Activated CD8-positive, alpha-beta memory T cell treated with anti-CD3 and anti-CD28 coated beads, Interleukin-2, amount 10 ng/mL, durations not matched to agents 7 days and 5 days (primary cell): ENCODE data around the gene RIC8A. TPM values are rescaled to one million over a fixed set of nuclear protein-coding genes. Genes with fewer than 3 reads are reported as not detected.

Experiments used
- ATAC-seq: fragments of 150-1000 bp; cut with Tn5 transposase; one replicate; pipeline ENCODE4 v1.10.0; 2021; ENCODE audit warnings: moderate library complexity
- CTCF ChIA-PET: fragments of 350-600 bp; sonication (Branson Sonifier 250); formaldehyde crosslinking; loops from one replicate; lab custom pipeline; 2021; ENCODE audit warnings: antibody characterized with exemption; lab: Charles Lee
- DNase-seq: peaks from one replicate; pipeline ENCODE4 v3.0.0-alpha.2; 2020
- H3K27ac Mint-ChIP-seq: one replicate; pipeline ENCODE4 v1.8.0; 2021; ENCODE audit warnings: mild to moderate bottlenecking, mixed read lengths
- H3K27me3 Mint-ChIP-seq: one replicate; pipeline ENCODE4 v1.8.0; 2021; ENCODE audit warnings: mixed read lengths
- H3K36me3 Mint-ChIP-seq: one replicate; pipeline ENCODE4 v1.8.0; 2021; ENCODE audit warnings: mild to moderate bottlenecking, mixed read lengths
- H3K4me1 Mint-ChIP-seq: one replicate; pipeline ENCODE4 v1.8.0; 2021; ENCODE audit warnings: mixed read lengths
- H3K4me3 Mint-ChIP-seq: one replicate; pipeline ENCODE4 v1.8.0; 2021; ENCODE audit warnings: mild to moderate bottlenecking, moderate library complexity, mixed read lengths
- H3K9me3 Mint-ChIP-seq: one replicate; pipeline ENCODE4 v1.8.0; 2022; ENCODE audit warnings: low read depth, mixed read lengths
- total RNA-seq, 2 experiments: library from RNA; stranded (reverse); gene quantifications; one replicate each; pipeline ENCODE4 v1.2.3, GENCODE V29; 2021

The RIC8A gene
- total RNA-seq, 2 experiments from 2014 or later, result 110 to 113 TPM

DNA sequence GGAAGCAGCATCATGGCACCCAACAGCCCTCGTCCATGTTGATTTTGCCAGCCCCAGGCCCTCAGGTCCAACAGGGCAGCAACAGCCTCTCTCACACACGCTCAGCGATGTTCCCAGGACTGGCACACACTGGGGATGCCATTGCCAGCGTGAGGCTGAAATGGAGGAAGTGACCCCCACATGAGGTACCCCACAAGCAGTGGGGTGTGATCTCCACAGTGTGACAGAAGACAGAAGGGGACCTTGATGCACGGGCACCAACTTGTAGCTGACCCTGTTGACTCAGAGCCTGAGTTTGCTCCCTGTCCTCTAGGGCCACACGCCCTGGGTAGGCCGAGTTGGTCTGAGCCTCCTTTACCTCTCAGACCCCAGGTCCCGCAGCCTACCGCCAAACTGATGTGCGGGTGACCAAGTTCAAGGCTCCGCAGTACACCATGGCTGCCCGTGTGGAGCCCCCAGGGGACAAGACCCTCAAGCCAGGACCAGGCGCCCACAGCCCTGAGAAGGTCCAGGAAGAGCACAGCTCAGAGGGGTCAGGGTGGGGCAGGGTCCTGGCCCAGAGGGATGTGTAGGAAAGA, 8.4 kb upstream of the RIC8A start:
- Mint-ChIP-seq H3K36me3 (peaks cover 2% of the 10 kb centered on the region), H3K9me3 (no peaks in the 10 kb centered on the region), H3K4me3 (no peak overlapping the region), H3K4me1 (peaks cover 25% of the 10 kb centered on the region), H3K27ac (no peak overlapping the region), H3K27me3 (no peaks in the 10 kb centered on the region)
- peak; percentile 39 for DNase-seq
- CTCF ChIA-PET, result no interaction called here
- no peak for ATAC-seq

DNA sequence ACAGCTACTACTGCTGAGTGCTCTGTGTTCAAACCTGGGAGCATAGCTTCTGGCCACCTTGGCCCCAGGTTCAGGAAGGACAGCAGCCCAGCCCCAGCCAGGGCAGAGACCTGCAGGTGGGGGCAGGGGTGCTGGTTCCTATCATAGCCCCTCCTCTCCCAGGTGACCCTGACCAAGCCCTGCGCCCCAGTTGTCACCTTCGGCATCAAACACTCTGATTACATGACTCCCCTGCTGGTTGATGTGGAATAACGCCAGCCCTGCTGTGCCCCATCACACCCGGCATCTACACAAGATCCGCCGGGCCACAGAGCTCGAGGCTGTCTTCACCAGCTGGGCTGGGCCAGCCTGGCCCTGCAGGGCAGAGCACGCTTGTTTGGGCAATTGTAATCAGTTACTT, 7.7 kb upstream of the RIC8A start:
- Mint-ChIP-seq H3K9me3 (no peaks in the 10 kb centered on the region), H3K36me3 (peaks cover 2% of the 10 kb centered on the region), H3K4me3 (no peak overlapping the region), H3K27ac (no peak overlapping the region), H3K4me1 (peaks cover 27% of the 10 kb centered on the region), H3K27me3 (no peaks in the 10 kb centered on the region)
- ATAC-seq (no peak), DNase-seq (peak; percentile 39)
- CTCF ChIA-PET, result no interaction called here

DNA sequence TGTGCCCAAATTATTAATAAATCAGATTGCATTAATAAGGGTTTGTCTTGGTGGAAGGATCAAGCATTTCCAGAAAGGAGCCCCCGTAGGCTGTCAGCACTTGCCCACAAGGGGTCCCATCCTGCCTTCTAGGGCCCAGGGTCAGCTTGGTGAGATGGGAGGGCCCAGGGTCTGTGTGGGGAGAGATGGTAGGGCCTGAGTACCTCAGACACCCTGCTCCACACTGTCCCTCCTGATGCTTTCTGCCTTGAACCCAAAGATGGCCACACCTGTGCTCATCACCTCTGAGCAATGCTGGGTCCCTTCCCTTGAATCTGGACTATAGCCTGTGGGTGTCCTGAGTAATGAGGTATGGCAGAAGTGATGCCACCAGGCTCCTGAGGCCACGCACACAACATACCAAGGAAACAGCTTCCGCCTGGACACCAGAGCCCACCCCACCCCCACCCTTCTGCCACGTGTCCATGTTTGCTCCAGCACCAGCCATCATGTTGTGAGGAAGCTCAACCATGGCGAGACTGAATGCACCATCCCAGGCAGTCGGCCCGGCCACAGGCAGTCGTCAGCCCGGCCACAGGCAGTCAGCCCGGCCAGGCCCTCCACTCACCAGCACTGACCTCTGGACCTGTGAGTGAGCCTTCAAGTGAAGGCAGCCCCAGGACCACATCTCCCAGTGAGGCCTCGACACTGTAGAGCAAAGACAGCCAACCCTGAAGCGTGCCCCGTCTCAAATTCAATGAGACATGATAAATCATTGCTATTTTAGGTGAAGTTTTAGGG, 7.1 kb upstream of the RIC8A start:
- CTCF ChIA-PET, result interaction anchor here (0.6 to 1.0 kb wide), 2 partner anchors 154 to 164 kb away, joined by 3 to 5 read pairs; no protein-coding TSS in a partner anchor
- ATAC-seq, result no peak
- no peaks in the 10 kb centered on the region for H3K9me3 Mint-ChIP-seq
- H3K4me1 Mint-ChIP-seq, result peaks cover 31% of the 10 kb centered on the region
- no peak overlapping the region for H3K27ac Mint-ChIP-seq
- H3K36me3 Mint-ChIP-seq, result peaks cover 2% of the 10 kb centered on the region
- H3K27me3 Mint-ChIP-seq, result no peaks in the 10 kb centered on the region
- peak; percentile 32 for DNase-seq
- no peak overlapping the region for H3K4me3 Mint-ChIP-seq

DNA sequence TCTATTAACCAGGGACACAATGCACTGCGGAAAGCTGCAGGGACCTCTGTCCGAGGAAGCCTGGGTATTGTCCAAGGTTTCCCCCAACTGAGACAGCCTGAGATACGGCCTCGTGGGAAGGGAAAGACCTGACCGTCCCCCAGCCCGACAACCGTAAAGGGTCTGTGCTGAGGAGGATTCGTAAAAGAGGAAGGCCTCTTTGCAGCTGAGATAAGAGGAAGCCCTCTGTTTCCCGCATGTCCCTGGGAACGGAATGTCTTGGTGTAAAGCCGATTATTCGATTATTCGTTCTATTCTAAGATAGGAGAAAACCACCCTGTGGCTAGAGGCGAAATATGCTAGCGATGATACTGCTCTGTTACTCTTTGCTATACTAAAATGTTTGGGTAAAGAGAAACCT, 5.5 kb upstream of the RIC8A start:
- Mint-ChIP-seq H3K4me3 (no peak overlapping the region), H3K36me3 (peaks cover 5% of the 10 kb centered on the region), H3K27ac (peak overlapping the region; percentile 68), H3K4me1 (peaks cover 43% of the 10 kb centered on the region), H3K9me3 (no peaks in the 10 kb centered on the region), H3K27me3 (no peaks in the 10 kb centered on the region)
- CTCF ChIA-PET, result no interaction called here
- DNase-seq (peak; percentile 27), ATAC-seq (no peak)

DNA sequence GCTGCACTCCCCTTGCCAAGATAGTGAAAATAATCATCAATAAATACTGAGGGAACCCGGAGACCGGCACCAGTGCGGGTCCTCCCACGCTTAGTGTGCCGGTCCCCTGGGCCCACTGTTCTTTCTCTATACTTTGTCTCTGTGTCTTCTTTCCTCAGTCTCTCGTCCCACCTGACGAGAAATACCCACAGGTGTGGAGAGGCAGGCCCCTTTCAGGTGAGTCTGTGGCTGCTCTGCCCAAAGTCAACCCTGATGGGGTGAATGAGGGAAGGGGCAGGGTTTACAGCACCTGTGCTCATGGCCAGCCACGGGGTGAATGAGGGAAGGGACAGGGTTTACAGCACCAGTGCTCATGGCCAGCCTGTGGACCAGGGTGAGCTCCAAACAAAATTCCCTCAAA, 5.0 kb upstream of the RIC8A start:
- CTCF ChIA-PET, result no interaction called here
- DNase-seq (no peak), ATAC-seq (no peak)
- Mint-ChIP-seq H3K36me3 (peaks cover 6% of the 10 kb centered on the region), H3K27me3 (no peaks in the 10 kb centered on the region), H3K27ac (peak overlapping the region; percentile 68), H3K4me3 (no peak overlapping the region), H3K9me3 (no peaks in the 10 kb centered on the region), H3K4me1 (peaks cover 43% of the 10 kb centered on the region)

DNA sequence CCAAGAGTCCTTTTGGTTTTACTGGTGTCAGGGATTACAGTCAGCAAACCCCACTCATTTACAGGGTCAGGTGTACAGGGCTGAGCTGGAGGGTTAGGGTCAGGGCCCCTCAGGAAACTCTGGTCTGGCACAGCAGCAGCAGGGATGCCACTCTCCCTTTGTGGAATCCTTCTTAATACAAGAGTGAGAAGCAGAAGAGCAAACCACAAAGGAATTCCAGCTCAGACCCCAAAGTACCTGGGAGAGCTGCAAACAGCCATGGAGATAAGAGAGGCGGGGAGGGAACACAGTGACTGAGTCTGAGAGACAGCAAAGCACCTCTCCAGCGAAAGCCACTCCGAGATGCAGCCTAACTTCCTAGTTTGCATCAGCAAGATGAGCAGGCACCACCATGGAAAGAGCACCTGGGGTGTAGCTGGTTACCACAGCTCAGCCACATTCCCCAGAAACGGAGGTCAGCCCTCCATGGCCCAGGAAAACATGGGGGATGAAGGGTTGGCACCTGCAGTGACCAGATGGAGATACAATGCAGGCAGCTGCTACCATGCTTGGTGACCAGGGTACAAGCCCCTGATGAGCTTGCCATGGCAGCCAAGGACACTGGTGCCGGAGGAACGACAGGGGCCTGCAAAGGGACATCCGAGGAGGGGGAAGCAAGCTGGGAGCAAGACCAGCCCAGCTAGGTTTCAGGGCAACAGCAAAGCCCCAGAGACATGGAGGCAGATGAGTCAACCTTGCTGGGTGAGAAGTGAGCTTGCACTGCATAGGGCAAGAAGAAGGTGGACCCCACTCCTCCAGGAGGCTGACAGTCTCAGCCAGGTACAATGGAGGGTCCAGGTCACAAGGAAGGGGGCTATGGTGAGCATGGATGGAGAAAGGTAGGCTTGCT, 4.2 kb upstream of the RIC8A start:
- DNase-seq (no peak), ATAC-seq (no peak)
- Mint-ChIP-seq H3K36me3 (peaks cover 6% of the 10 kb centered on the region), H3K4me3 (no peak overlapping the region), H3K9me3 (no peaks in the 10 kb centered on the region), H3K4me1 (peaks cover 43% of the 10 kb centered on the region), H3K27ac (peak overlapping the region; percentile 30), H3K27me3 (no peaks in the 10 kb centered on the region)
- CTCF ChIA-PET, result no interaction called here

DNA sequence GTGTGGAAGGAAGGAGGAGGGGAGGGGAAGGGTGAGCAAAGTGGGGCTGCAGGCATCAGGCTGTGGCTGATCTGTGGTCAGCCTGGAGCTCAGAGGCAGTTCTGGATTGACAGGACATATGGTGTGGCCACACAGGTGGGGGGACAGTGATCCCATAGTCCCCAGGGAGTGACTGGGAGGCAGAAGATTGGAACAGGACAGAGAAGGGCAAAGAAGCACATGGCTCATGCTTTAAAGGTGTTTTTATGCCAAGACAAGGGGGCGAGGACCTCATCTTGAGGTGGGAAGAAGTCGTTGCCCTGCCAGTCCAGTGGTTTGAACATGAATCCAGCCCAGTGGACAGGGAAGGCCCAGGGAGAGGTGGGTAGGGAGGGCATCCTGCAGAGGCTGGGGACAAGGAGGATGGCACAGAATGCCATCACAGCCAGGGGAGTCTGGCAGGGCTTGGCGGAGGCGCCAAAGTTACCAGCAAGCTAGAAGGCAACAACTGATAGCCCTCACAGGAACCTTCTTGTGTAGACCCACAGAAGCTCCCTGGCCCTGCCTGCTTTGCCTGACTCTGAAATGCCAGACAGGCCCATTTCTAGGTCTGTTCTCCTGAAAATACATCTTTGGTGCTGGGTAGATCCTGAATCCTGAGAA, 3.4 kb upstream of the RIC8A start:
- peaks cover 43% of the 10 kb centered on the region for H3K4me1 Mint-ChIP-seq
- H3K36me3 Mint-ChIP-seq, result peaks cover 6% of the 10 kb centered on the region
- H3K27me3 Mint-ChIP-seq, result no peaks in the 10 kb centered on the region
- ATAC-seq (no peak), DNase-seq (no peak)
- CTCF ChIA-PET, result no interaction called here
- no peaks in the 10 kb centered on the region for H3K9me3 Mint-ChIP-seq
- H3K4me3 Mint-ChIP-seq, result no peak overlapping the region
- peak overlapping the region; percentile 26 for H3K27ac Mint-ChIP-seq

DNA sequence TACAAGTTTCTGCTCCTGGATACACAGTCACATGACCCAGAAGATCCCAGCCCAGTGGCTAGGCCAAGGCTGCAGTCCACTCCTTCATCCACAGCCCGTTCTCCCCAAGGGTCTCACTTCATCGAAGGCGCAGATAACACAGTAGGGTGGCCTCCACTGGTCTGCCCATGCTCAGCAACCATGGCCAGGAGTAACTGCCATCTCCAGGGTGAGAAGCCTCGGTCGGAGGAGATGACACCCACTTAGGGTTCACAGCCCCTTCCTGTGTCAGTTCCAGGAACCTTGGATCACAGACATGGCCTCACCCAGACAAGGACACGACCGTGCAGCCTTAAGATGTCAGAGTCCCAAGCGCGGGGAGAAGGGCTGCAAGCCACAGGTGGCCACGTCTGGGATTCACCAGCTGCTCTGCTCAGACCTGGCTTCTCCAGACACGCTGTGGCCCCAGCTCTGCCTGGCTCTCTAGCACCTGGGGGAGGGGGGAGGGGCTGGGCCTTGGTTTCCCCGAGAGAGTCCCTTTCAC, 2.9 kb upstream of the RIC8A start:
- Mint-ChIP-seq H3K4me1 (peaks cover 47% of the 10 kb centered on the region), H3K4me3 (no peak overlapping the region), H3K27me3 (no peaks in the 10 kb centered on the region), H3K9me3 (no peaks in the 10 kb centered on the region), H3K36me3 (peaks cover 6% of the 10 kb centered on the region), H3K27ac (no peak overlapping the region)
- ATAC-seq (no peak), DNase-seq (no peak)
- CTCF ChIA-PET, result no interaction called here

DNA sequence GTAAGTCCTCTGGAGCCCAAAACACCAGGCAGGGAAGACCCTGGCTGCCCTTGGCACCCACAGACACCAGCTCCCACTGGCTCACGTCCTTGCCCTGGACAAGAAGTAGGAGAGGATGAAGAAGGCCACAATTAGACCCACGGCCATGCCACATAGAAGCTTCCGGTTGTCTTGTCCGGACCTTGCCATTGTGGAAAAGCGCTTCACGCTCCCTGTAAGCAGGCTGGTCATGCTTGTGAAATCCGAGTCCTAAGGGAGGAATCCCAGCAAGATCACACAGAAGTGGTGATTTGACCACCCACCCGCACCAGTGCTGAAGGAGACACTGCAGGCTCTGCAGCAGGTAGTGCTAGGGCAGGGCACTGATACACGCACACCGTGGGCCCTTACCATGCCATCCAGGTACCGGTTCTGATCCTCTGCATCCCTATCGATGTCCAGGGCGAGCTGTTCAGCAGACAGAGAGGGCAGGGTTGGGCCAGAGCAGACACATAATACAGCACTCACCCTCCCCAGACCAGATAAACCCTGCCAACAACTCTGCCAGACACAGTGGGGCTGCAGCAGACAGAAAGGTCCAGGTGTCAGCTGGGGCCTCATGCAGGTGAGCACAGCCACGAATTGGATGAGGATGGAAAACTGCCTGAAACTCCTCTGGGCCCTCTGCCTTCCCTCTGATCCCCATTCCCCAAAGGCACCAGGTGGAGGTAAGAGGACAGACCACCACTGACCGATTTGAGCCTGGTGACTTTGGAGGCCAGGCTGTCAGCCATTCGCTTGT, 2.1 kb upstream of the RIC8A start:
- no peak for DNase-seq
- H3K27ac Mint-ChIP-seq, result peak overlapping the region; percentile 99

DNA sequence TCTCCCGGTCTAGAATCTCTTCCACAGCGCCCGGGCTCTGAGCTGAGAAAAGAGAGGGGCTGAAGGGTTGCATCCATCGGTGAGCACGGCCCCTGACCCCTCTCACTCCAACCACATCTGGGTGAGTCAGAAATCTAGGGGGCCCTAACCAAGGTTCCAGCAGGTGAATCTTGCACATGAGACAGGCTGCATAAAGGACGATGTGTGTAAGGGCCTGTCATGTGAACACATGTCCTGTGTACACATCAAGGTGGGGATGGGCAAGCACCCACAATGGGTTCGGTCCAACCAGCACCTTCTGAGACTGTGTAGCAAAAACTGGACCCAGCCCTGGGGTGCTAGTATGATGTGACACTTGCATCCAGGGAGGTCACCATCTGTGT, 1.5 kb upstream of the RIC8A start:
- H3K9me3 Mint-ChIP-seq, result no peaks in the 10 kb centered on the region
- ATAC-seq, result no peak
- no peaks in the 10 kb centered on the region for H3K27me3 Mint-ChIP-seq
- DNase-seq, result no peak
- H3K4me3 Mint-ChIP-seq, result peak overlapping the region; percentile 93
- H3K4me1 Mint-ChIP-seq, result peaks cover 59% of the 10 kb centered on the region
- peak overlapping the region; percentile 99 for H3K27ac Mint-ChIP-seq
- peaks cover 15% of the 10 kb centered on the region for H3K36me3 Mint-ChIP-seq
- CTCF ChIA-PET, result interaction anchor here (1.0 to 1.4 kb wide), 2 partner anchors 242 to 313 kb away, joined by 3 to 8 read pairs; no protein-coding TSS in a partner anchor

More for the DNA sequence above, 2.1 kb upstream of the RIC8A start:
- Mint-ChIP-seq H3K27me3 (no peaks in the 10 kb centered on the region), H3K9me3 (no peaks in the 10 kb centered on the region), H3K36me3 (peaks cover 13% of the 10 kb centered on the region), H3K4me3 (peak overlapping the region; percentile 93), H3K4me1 (peaks cover 55% of the 10 kb centered on the region)
- no peak for ATAC-seq
- CTCF ChIA-PET, result no interaction called here

DNA sequence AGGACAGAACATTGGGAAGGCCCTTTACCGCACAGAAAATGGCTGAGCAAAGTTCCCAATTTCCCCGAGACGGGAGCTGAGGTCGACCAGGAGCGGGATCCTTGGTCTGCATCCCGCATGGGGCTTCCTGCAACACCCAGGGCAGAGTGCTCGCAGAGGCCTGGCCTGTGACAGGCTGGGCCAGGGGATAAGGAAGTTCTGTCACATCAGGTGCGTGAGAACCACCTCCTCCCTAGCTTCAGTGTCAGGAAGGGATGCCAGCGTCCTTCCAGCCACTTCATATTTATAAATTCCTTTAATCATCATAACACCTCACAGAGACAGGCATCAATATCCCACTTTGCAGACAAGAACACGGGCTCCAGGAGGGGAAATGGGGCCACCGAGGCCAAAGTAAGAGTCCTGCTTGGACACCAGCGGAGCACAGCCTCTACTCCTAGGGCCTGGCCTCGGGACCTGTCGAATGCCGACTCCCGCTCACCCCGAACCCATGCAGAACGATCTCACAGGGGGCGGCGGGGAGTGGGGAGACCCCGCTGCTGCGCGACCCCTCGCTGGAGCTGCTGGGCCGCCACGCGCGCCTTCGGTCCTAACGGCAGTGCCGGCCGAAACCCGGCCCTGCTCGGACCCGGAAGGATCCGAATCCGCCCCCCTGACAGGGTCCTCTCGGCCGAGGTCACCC, 841 bp upstream of the RIC8A start:
- Mint-ChIP-seq H3K4me3 (peak overlapping the region; percentile 93), H3K27me3 (no peaks in the 10 kb centered on the region), H3K36me3 (peaks cover 22% of the 10 kb centered on the region), H3K9me3 (no peaks in the 10 kb centered on the region), H3K27ac (peak overlapping the region; percentile 99), H3K4me1 (peaks cover 62% of the 10 kb centered on the region)
- DNase-seq (peak; percentile 58), ATAC-seq (no peak)
- CTCF ChIA-PET, result interaction anchor here (0.8 to 1.4 kb wide), 10 partner anchors 10 to 312 kb away, joined by 3 to 8 read pairs (median 3); no protein-coding TSS in a partner anchor

DNA sequence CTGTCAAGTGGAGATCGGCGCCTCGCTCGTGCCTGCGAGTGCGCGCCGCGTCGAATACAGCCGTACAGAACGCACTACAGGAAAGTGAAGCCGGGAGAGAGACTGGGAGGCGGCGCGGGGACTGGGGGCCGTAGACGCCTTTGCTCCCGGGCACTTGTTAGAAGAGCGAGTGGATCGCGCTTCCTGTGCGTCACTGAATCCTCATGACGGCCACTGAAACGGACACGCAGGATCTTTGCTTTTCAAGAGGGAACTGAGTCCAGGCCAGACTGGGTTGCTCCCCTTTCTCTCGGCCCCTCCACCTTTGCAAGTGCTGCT, 314 bp downstream of the RIC8A start:
- CTCF ChIA-PET, result interaction anchor here (0.8 to 2.3 kb wide), 9 partner anchors 9 to 123 kb away, joined by 3 to 8 read pairs (median 4); partner anchors contain the start of genes PSMD13 and SIRT3
- DNase-seq (no peak), ATAC-seq (peak; percentile 24)
- H3K27me3 Mint-ChIP-seq, result no peaks in the 10 kb centered on the region
- H3K9me3 Mint-ChIP-seq, result no peaks in the 10 kb centered on the region
- H3K27ac Mint-ChIP-seq, result peak overlapping the region; percentile 99
- peak overlapping the region; percentile 93 for H3K4me3 Mint-ChIP-seq
- H3K36me3 Mint-ChIP-seq, result peaks cover 22% of the 10 kb centered on the region
- peaks cover 52% of the 10 kb centered on the region for H3K4me1 Mint-ChIP-seq
